Breast epithelium (tissue), 4 donors: ENCODE data around the gene AHCYL2. TPM values are rescaled to one million over a fixed set of nuclear protein-coding genes. Genes with fewer than 3 reads are reported as not detected.

Experiments used
- DNase-seq, 2 donors: peaks; one replicate each; pipeline ENCODE4 v3.0.0-alpha.2; 2019; ENCODE audit warnings: low spot score in 2 of 2
- H3K27ac ChIP-seq, 2 donors: fragments of 200-600 bp; sonication (generic) in 1 of 2; one replicate each; pipeline ENCODE4 v1.5.1; 2016 to 2019; ENCODE audit warnings: mild to moderate bottlenecking in 1 of 2
- H3K27me3 ChIP-seq, 2 donors: fragments of 200-600 bp; sonication (generic) in 1 of 2; one replicate each; pipeline versions ENCODE4 v1.5.1 to v1.6.0; 2017 to 2019; ENCODE audit warnings: control low read depth in 1 of 2, mild to moderate bottlenecking in 1 of 2
- H3K36me3 ChIP-seq: fragments of 200-600 bp; one replicate; pipeline ENCODE4 v1.5.1; 2019
- H3K4me1 ChIP-seq, 2 donors: fragments of 200-600 bp; sonication (generic); one replicate each; pipeline ENCODE4 v1.5.1; 2016 to 2019; ENCODE audit warnings: control low read depth in 1 of 2
- H3K4me3 ChIP-seq, 3 donors: fragments of 200-600 bp; sonication (generic); 1 replicate in 2 of 3; 2 replicates in 1 of 3; pipeline ENCODE4 v1.5.1; 2016 to 2019; ENCODE audit warnings: mild to moderate bottlenecking in 3 of 3, moderate library complexity in 2 of 3
- H3K9me3 ChIP-seq, 2 donors: fragments of 200-600 bp; sonication (generic) in 1 of 2; one replicate each; pipeline ENCODE4 v1.5.1; 2016 to 2019; ENCODE audit warnings: control low read depth in 1 of 2
- CTCF ChIP-seq, 3 donors: fragments of 450-650 bp; IDR thresholded peaks; one replicate each; pipeline ENCODE4 v1.5.1; 2016 to 2017; ENCODE audit warnings: antibody characterized with exemption in 3 of 3, mild to moderate bottlenecking in 3 of 3, moderate library complexity in 3 of 3
- POLR2A ChIP-seq: fragments of 450-650 bp; IDR thresholded peaks from one replicate; pipeline ENCODE4 v1.6.1; 2016; ENCODE audit warnings: antibody characterized with exemption, mild to moderate bottlenecking, moderate library complexity
- POLR2AphosphoS5 ChIP-seq, 3 donors: sonication (generic); formaldehyde crosslinking; IDR thresholded peaks; one replicate each; pipeline ENCODE4 v1.6.1; 2017; ENCODE audit warnings: antibody characterized with exemption in 3 of 3
- intact Hi-C: fragments of 100-400 bp; cut with DNase I; formaldehyde crosslinking; loops from one replicate; pipeline ENCODE4 v1.15.1; 2023; ENCODE audit warnings: low total_unique reads
- total RNA-seq, 3 donors: library from RNA; depleted of rRNA; stranded (reverse); fragments of >200 nt; gene quantifications; one replicate each; pipeline ENCODE4 v1.1.0, GENCODE V29; 2016

Gene AHCYL2
- total RNA-seq, 3 donors from 2014 or later, result 19.0 to 24.7 (median 21.8) TPM

- H3K4me3 ChIP-seq, result no peak overlapping the region
- no peaks in the 10 kb centered on the region for H3K27me3 ChIP-seq
- intact Hi-C loops, result no loop called here
- H3K4me1 ChIP-seq, result no peaks in the 10 kb centered on the region
- H3K9me3 ChIP-seq, result no peaks in the 10 kb centered on the region
- H3K27ac ChIP-seq, result no peak overlapping the region
- H3K36me3 ChIP-seq, result no peaks in the 10 kb centered on the region
- TF ChIP-seq POLR2A (no peak), CTCF (IDR thresholded peaks at IDR 0.05) (no peak), POLR2AphosphoS5 (IDR thresholded peaks at IDR 0.05) (no peak)
- DNase-seq, result no peak
Measured at GRCh38 chr7:129231666-129232065, 6.8 kb downstream of the AHCYL2 start.

GRCh38 chr7:129238546-129238945, 13.7 kb downstream of the AHCYL2 start:
- H3K27ac ChIP-seq, result no peak overlapping the region
- no peak overlapping the region for H3K4me3 ChIP-seq
- DNase-seq, result no peak
- TF ChIP-seq POLR2A, result no peak
- H3K9me3 ChIP-seq, result no peaks in the 10 kb centered on the region
- no peaks in the 10 kb centered on the region for H3K27me3 ChIP-seq
- no peaks in the 10 kb centered on the region for H3K36me3 ChIP-seq
- H3K4me1 ChIP-seq, result no peaks in the 10 kb centered on the region
- intact Hi-C loops, result no loop called here

- Histone ChIP-seq H3K27me3 (no peaks in the 10 kb centered on the region), H3K27ac (no peak overlapping the region)
- intact Hi-C loops, result no loop called here
Measured at GRCh38 chr7:129240119-129240820, 15.4 kb downstream of the AHCYL2 start.

GRCh38 chr7:129244220-129244619, 19.4 kb downstream of the AHCYL2 start:
- intact Hi-C loops, result no loop called here
- Histone ChIP-seq H3K36me3 (no peaks in the 10 kb centered on the region), H3K27me3 (no peaks in the 10 kb centered on the region), H3K9me3 (no peaks in the 10 kb centered on the region), H3K27ac (no peak overlapping the region), H3K4me3 (no peak overlapping the region), H3K4me1 (no peaks in the 10 kb centered on the region)
- DNase-seq, result no peak
- TF ChIP-seq POLR2A (no peak), POLR2AphosphoS5 (IDR thresholded peaks at IDR 0.05) (no peak), CTCF (IDR thresholded peaks at IDR 0.05) (no peak)

More at GRCh38 chr7:129240119-129240820, 15.4 kb downstream of the AHCYL2 start:
- Histone ChIP-seq H3K9me3 (no peaks in the 10 kb centered on the region), H3K4me3 (no peak overlapping the region), H3K36me3 (no peaks in the 10 kb centered on the region), H3K4me1 (no peaks in the 10 kb centered on the region)
- TF ChIP-seq CTCF (IDR thresholded peaks at IDR 0.05) (no peak), POLR2AphosphoS5 (IDR thresholded peaks at IDR 0.05) (no peak), POLR2A (no peak)
- DNase-seq, result no peak

- intact Hi-C loops, result no loop called here
- no peaks in the 10 kb centered on the region for H3K9me3 ChIP-seq
- no peak overlapping the region for H3K4me3 ChIP-seq
- DNase-seq, result no peak
- TF ChIP-seq POLR2AphosphoS5 (IDR thresholded peaks at IDR 0.05), result no peak
- TF ChIP-seq CTCF (IDR thresholded peaks at IDR 0.05), result no peak
- no peak for TF ChIP-seq POLR2A
- H3K4me1 ChIP-seq, result no peaks in the 10 kb centered on the region
- no peak overlapping the region for H3K27ac ChIP-seq
- no peaks in the 10 kb centered on the region for H3K27me3 ChIP-seq
- no peaks in the 10 kb centered on the region for H3K36me3 ChIP-seq
Measured at GRCh38 chr7:129245533-129245932, 20.7 kb downstream of the AHCYL2 start.
